Natural killer cell (primary cell): ENCODE measurements around the gene SHISAL1. TPM values are rescaled to one million over a fixed set of nuclear protein-coding genes. Genes with fewer than 3 reads are reported as not detected.
"Not testable (repeated sequence)": the region's sequence is repeated elsewhere in the genome, so short reads cannot be mapped to it uniquely, and the experiment has no call there.

Experiments
- ATAC-seq, 3 donors: fragments of 150-1000 bp in 2 of 3; fragments of 200-7000 bp in 1 of 3; cut with Tn5 transposase; 1 replicate in 1 of 3; 2 replicates in 2 of 3; pipeline ENCODE4 v1.10.0; 2021; ENCODE audit warnings: mild to moderate bottlenecking in 2 of 3, moderate library complexity in 2 of 3
- DNase-seq, 2 donors: peaks; one replicate each; pipeline versions ENCODE4 v3.0.0 to v3.0.0-alpha.2; 2013 to 2021; ENCODE audit warnings: mixed read lengths in 1 of 2
- H3K27ac ChIP-seq: one replicate; pipeline ENCODE4 v1.5.1; 2013; ENCODE audit warnings: mild to moderate bottlenecking, low read length
- H3K27me3 ChIP-seq: one replicate; pipeline ENCODE4 v1.6.1; 2013; ENCODE audit warnings: low read length; ENCODE audit not compliant: control insufficient read depth, insufficient read depth
- H3K36me3 ChIP-seq: one replicate; pipeline ENCODE4 v1.6.1; 2013; ENCODE audit warnings: low read length; ENCODE audit not compliant: control insufficient read depth, insufficient read depth
- H3K4me1 ChIP-seq: one replicate; pipeline ENCODE4 v1.6.1; 2013; ENCODE audit warnings: low read length; ENCODE audit not compliant: control insufficient read depth, insufficient read depth
- H3K4me3 ChIP-seq: one replicate; pipeline ENCODE4 v1.5.1; 2013; ENCODE audit warnings: low read length
- H3K9me3 ChIP-seq: one replicate; pipeline ENCODE4 v1.6.1; 2013; ENCODE audit warnings: low read length; ENCODE audit not compliant: control insufficient read depth, insufficient read depth
- H3K27ac Mint-ChIP-seq, 2 donors: one replicate each; pipeline ENCODE4 v1.8.0; 2022; ENCODE audit warnings: mild to moderate bottlenecking in 2 of 2, mixed read lengths in 2 of 2, moderate library complexity in 1 of 2
- H3K27me3 Mint-ChIP-seq, 2 donors: one replicate each; pipeline ENCODE4 v1.8.0; 2022; ENCODE audit warnings: low read depth in 2 of 2, mixed read lengths in 2 of 2
- H3K36me3 Mint-ChIP-seq: one replicate; pipeline ENCODE4 v1.8.0; 2022; ENCODE audit warnings: mixed read lengths
- H3K4me1 Mint-ChIP-seq, 2 donors: one replicate each; pipeline ENCODE4 v1.8.0; 2022; ENCODE audit warnings: mixed read lengths in 2 of 2
- H3K4me3 Mint-ChIP-seq: one replicate; pipeline ENCODE4 v1.8.0; 2022; ENCODE audit warnings: mild to moderate bottlenecking, moderate library complexity, mixed read lengths
- H3K9me3 Mint-ChIP-seq, 2 donors: one replicate each; pipeline ENCODE4 v1.8.0; 2022; ENCODE audit warnings: mixed read lengths in 2 of 2
- WGBS: methylation state at CpG from one replicate; pipeline ENCODE4 v1.1.7; 2013; ENCODE audit warnings: missing lambda C conversion rate; ENCODE audit not compliant: insufficient coverage; 5-methylcytosine and 5-hydroxymethylcytosine counted together
- intact Hi-C: fragments of 100-400 bp; cut with micrococcal nuclease; formaldehyde crosslinking; loops from one replicate; pipeline ENCODE4 v1.14.2; 2022
- total RNA-seq, 4 donors: library from RNA; stranded (reverse); fragments of 120-200 nt in 1 of 4; gene quantifications; one replicate each; pipeline versions ENCODE4 v1.2.3 to v1.2.4, GENCODE V29; 2013 to 2022
- TF ChIP-seq, protein P1 (sequence below): fragments of 200-600 bp; IDR thresholded peaks from one replicate; pipeline ENCODE4 v1.8.0; 2022; ENCODE audit warnings: antibody characterized with exemption

The SHISAL1 gene
- total RNA-seq, 3 donors from 2014 or later (not counting 1 experiment from before 2014, with no cell fraction given), result not detected

DNA sequence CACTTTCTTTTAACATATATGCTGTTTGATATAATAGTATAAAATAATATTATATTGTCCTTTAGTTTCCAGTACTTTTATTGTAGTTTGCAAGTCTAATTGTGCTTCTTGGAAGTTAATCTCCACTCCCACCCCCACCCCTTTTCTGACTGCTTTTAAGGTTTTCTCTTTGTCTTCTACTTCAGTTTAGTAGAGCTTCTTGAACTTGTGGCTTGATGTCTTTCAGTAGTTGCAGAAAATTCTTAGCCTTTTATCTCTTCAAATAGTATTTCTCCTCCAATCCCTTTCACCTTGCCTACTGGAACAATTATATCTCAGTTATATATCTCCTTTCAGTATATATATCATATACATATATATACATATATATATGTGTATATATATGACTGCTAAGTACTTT lies 75.5 kb downstream of the SHISAL1 start:
- Mint-ChIP-seq H3K36me3 (no peaks in the 10 kb centered on the region), H3K27ac (no peak overlapping the region), H3K4me1 (no peaks in the 10 kb centered on the region), H3K9me3 (no peaks in the 10 kb centered on the region), H3K27me3 (peaks cover 21 to 26% of the 10 kb centered on the region in 2 donors), H3K4me3 (no peak overlapping the region)
- H3K4me3 ChIP-seq, result no peak overlapping the region
- TF ChIP-seq, protein P1, sequence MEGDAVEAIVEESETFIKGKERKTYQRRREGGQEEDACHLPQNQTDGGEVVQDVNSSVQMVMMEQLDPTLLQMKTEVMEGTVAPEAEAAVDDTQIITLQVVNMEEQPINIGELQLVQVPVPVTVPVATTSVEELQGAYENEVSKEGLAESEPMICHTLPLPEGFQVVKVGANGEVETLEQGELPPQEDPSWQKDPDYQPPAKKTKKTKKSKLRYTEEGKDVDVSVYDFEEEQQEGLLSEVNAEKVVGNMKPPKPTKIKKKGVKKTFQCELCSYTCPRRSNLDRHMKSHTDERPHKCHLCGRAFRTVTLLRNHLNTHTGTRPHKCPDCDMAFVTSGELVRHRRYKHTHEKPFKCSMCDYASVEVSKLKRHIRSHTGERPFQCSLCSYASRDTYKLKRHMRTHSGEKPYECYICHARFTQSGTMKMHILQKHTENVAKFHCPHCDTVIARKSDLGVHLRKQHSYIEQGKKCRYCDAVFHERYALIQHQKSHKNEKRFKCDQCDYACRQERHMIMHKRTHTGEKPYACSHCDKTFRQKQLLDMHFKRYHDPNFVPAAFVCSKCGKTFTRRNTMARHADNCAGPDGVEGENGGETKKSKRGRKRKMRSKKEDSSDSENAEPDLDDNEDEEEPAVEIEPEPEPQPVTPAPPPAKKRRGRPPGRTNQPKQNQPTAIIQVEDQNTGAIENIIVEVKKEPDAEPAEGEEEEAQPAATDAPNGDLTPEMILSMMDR, result no peak
- intact Hi-C loops, result no loop called here
- no peak overlapping the region for H3K27ac ChIP-seq
- DNase-seq, result no peak
- no peak for ATAC-seq
- H3K4me1 ChIP-seq, result no peaks in the 10 kb centered on the region
- H3K27me3 ChIP-seq, result no peaks in the 10 kb centered on the region
- no peaks in the 10 kb centered on the region for H3K9me3 ChIP-seq
- H3K36me3 ChIP-seq, result no peaks in the 10 kb centered on the region

DNA sequence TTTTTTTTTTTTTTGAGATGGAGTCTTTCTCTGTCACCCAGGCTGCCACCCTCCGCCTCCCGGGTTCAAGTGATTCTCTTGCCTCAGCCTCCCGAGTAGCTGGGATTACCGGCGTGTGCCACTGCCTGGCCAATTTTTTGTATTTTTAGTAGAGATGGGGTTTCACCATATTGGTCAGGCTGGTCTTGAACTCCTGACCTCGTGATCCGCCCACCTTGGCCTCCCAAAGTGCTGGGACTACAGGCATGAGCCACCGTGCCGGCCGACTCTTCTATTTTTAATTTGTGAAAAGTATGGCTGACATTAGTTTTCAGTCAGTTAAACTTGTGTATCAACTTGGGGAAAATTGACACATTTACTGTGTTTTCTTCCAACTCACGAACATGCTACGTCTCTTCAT lies 78.4 kb downstream of the SHISAL1 start:
- H3K4me3 ChIP-seq, H3K27me3 ChIP-seq, H3K27ac Mint-ChIP-seq, H3K4me1 ChIP-seq, H3K27ac ChIP-seq, H3K4me1 Mint-ChIP-seq, intact Hi-C loops, H3K9me3 ChIP-seq, H3K9me3 Mint-ChIP-seq, DNase-seq, H3K36me3 Mint-ChIP-seq, ATAC-seq, H3K4me3 Mint-ChIP-seq, H3K36me3 ChIP-seq: not testable (repeated sequence)
- peaks cover 13 to 16% of the 10 kb centered on the region in 2 donors for H3K27me3 Mint-ChIP-seq
- 98% methylated on average over 12 of the region's 12 CpGs for WGBS

DNA sequence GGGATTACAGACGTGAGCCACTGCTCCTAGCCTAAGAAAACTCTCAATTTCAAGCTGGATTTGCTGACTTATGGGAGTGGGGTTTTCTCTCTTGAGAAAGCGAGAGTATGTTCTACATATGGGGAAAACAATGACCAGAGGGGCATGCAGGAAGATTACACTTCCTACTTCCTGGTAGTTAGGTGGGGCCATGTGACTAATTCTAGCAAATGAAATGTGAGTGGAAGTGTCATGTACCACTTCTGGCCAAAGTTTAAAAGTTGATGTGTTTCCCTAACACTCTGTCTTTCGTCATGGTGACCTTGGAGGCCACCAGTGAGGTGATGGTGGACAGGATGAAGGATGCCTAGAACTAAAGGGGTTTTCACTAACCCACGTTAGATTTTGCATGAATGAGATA lies 81.5 kb downstream of the SHISAL1 start:
- 89% methylated on average over 4 of the region's 4 CpGs for WGBS
- Mint-ChIP-seq H3K4me3 (no peak overlapping the region), H3K27ac (no peak overlapping the region), H3K27me3 (peaks cover 1 to 16% of the 10 kb centered on the region in 2 donors), H3K9me3 (peaks cover 2% of the 10 kb centered on the region in 2 donors), H3K4me1 (no peaks in the 10 kb centered on the region), H3K36me3 (no peaks in the 10 kb centered on the region)
- peaks cover 7% of the 10 kb centered on the region for H3K9me3 ChIP-seq
- H3K4me3 ChIP-seq, result no peak overlapping the region
- no peaks in the 10 kb centered on the region for H3K4me1 ChIP-seq
- ATAC-seq (no peak), DNase-seq (no peak)
- TF ChIP-seq, protein P1, result no peak
- H3K36me3 ChIP-seq, result no peaks in the 10 kb centered on the region
- no peak overlapping the region for H3K27ac ChIP-seq
- intact Hi-C loops, result no loop called here
- H3K27me3 ChIP-seq, result no peaks in the 10 kb centered on the region

DNA sequence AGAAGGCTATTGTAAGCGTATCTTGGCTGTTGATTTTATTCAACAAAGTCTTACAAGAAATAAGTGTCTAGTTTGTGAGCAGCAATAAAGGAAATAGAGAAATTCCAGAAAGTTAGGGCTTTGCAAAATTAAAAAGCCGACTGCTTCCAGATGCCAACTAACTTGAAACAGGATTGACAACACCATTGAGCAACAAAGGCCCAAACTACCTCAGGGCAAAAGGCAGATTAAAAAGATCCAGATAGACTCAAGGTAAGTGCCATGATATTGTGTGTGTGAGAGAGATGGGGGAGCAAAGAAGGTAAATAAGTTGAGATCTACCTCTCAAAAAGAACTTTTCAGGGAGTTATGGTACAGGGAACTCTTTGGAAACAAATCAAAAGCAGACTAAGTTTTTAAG lies 82.9 kb downstream of the SHISAL1 start:
- H3K9me3 Mint-ChIP-seq, result peaks cover 2% of the 10 kb centered on the region in 2 donors
- H3K27ac ChIP-seq, result no peak overlapping the region
- no peaks in the 10 kb centered on the region for H3K36me3 ChIP-seq
- H3K36me3 Mint-ChIP-seq, result no peaks in the 10 kb centered on the region
- H3K27ac Mint-ChIP-seq, result no peak overlapping the region
- DNase-seq, result no peak
- H3K27me3 Mint-ChIP-seq, result peaks cover 14 to 29% of the 10 kb centered on the region in 2 donors
- H3K4me3 Mint-ChIP-seq, result no peak overlapping the region
- intact Hi-C loops, result no loop called here
- 93% methylated on average over 2 of the region's 2 CpGs for WGBS
- no peaks in the 10 kb centered on the region for H3K27me3 ChIP-seq
- no peaks in the 10 kb centered on the region for H3K4me1 Mint-ChIP-seq
- TF ChIP-seq, protein P1, result no peak
- ATAC-seq, result no peak
- H3K9me3 ChIP-seq, result peaks cover 7% of the 10 kb centered on the region
- no peaks in the 10 kb centered on the region for H3K4me1 ChIP-seq
- H3K4me3 ChIP-seq, result no peak overlapping the region
